ENCODE data around the gene SNAP47. TPM values are rescaled to one million over a fixed set of nuclear protein-coding genes. Genes with fewer than 3 reads are reported as not detected.

Gene SNAP47
- total RNA-seq, 1 experiment from 2014 or later, result 39.4 TPM

DNA sequence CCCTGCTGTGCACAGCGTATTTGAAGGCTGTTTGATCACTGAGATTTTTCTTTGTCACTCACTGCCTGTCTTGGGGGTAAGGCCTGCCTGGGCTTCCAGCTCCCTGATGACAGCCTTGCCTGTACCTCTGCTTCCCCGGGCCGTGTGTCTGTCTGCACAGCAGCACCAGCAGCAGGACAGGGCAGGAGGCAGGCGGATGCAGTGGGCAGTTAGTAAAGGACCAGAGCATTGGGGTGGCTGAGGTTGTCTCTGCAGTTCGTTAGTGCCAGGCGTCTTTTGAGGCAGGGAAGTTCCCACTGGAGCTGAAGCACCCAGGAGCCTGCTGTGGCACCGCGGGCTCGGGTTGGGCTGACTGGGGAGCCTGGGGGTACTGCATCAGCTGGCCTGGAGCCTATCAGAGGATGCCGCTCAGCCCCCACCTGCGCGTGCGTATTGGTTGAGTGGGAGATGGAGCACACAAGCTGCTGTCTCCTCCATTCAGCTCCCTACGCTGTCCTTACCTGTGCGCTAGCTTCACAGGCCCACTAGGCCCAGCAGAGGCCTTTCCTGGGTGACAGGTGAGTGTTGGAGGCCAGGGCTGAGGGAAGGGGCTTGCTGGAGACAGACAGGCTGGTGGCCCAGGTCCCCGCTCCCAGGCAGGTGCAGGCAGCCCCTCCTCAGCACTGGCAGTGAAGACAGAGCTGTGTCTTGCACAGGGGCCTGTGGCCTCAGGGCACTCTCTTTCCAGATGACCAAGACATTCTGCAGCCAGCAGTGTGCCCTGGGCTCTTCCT, 28.2 kb downstream of the SNAP47 start:
- BruUV-seq (replicated peaks), result no TSS peak
- TF ChIP-seq, protein P1, sequence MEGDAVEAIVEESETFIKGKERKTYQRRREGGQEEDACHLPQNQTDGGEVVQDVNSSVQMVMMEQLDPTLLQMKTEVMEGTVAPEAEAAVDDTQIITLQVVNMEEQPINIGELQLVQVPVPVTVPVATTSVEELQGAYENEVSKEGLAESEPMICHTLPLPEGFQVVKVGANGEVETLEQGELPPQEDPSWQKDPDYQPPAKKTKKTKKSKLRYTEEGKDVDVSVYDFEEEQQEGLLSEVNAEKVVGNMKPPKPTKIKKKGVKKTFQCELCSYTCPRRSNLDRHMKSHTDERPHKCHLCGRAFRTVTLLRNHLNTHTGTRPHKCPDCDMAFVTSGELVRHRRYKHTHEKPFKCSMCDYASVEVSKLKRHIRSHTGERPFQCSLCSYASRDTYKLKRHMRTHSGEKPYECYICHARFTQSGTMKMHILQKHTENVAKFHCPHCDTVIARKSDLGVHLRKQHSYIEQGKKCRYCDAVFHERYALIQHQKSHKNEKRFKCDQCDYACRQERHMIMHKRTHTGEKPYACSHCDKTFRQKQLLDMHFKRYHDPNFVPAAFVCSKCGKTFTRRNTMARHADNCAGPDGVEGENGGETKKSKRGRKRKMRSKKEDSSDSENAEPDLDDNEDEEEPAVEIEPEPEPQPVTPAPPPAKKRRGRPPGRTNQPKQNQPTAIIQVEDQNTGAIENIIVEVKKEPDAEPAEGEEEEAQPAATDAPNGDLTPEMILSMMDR (IDR thresholded peaks at IDR 0.05; ENCODE audit: unreplicated experiment), result no peak
- Mint-ChIP-seq H3K4me3 (ENCODE audit: low read depth, unreplicated experiment) (no peak overlapping the region), H3K27ac (ENCODE audit: unreplicated experiment) (no peak overlapping the region), H3K9me3 (ENCODE audit: low read depth, unreplicated experiment) (no peaks in the 10 kb centered on the region), H3K36me3 (ENCODE audit: insufficient read depth, unreplicated experiment) (peaks cover 10% of the 10 kb centered on the region), H3K27me3 (ENCODE audit: unreplicated experiment) (no peaks in the 10 kb centered on the region), H3K4me1 (ENCODE audit: low read depth, unreplicated experiment) (peaks cover 11% of the 10 kb centered on the region)
- CTCF ChIA-PET, result interaction anchor here (0.8 to 2.6 kb wide), 4 partner anchors 11 to 282 kb away, joined by 3 to 11 read pairs (median 4); no protein-coding TSS in a partner anchor
- intact Hi-C loops (cut with micrococcal nuclease; ENCODE audit: unreplicated experiment), result no loop called here
- no peak for DNase-seq

DNA sequence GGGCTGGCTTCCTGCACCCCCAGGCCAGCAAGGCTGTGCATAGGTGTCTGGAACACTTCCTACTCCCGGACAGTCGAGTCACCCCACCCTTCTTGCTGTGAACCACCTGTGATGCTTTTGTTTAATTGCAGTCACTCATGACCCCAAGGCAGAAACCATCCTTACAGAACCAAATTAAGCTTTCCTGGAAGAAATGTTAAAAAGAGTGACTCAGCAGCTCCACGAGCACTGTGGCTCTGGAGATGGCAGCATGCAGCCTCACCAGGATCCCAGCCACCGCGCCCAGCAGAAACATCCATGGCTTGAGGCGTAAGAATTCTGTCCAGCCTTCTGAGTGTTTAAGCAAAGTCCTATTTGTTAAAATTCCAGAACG, 28.8 kb downstream of the SNAP47 start:
- intact Hi-C loops (cut with micrococcal nuclease; ENCODE audit: unreplicated experiment), result no loop called here
- H3K4me3 Mint-ChIP-seq (ENCODE audit: low read depth, unreplicated experiment), result no peak overlapping the region
- CTCF ChIA-PET, result interaction anchor here (0.8 to 2.6 kb wide), 2 partner anchors 182 to 282 kb away, joined by 3 to 11 read pairs; no protein-coding TSS in a partner anchor
- H3K27ac Mint-ChIP-seq (ENCODE audit: unreplicated experiment), result no peak overlapping the region
- peaks cover 11% of the 10 kb centered on the region for H3K4me1 Mint-ChIP-seq (ENCODE audit: low read depth, unreplicated experiment)
- H3K9me3 Mint-ChIP-seq (ENCODE audit: low read depth, unreplicated experiment), result no peaks in the 10 kb centered on the region
- no peak for DNase-seq
- H3K27me3 Mint-ChIP-seq (ENCODE audit: unreplicated experiment), result no peaks in the 10 kb centered on the region
- H3K36me3 Mint-ChIP-seq (ENCODE audit: insufficient read depth, unreplicated experiment), result peaks cover 10% of the 10 kb centered on the region
- no TSS peak for BruUV-seq (replicated peaks)
- TF ChIP-seq, protein P1 (IDR thresholded peaks at IDR 0.05; ENCODE audit: unreplicated experiment), result no peak

DNA sequence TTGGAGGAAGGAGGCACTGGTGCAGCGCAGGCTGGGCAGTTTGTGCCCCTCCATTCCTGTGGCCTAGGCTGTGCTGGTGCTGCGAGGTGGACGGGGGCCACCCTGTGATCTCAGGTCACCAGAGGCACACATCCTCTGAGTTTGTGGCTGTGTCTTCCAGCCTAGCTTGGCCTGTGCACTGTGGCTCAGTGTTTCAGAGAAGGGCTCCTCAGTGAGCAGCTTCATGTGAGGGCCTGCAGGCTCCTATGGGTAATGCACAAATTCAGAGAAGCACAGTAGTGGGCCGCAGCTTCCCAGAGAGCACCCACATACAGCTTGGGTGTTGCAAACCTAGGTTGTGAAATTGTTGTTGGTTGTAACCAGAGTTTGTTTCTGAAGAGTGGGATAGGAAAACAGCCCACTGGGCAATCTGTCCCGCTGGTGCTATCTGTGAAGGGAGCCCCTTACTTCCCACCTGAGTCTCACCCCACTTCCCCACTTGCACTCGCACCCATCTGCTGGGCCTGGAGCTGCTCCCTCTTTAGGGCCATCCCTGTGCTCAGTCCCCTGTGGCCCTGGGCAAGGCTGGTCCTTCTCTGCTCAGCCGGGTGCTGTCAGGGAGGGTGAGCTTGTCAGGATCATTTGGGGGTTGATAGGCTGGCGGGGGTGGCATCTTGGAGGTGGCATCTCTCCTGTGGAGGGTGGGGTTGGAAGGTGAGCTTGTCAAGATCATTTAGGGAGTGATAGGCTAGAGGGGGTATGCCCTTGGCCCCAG, 30.2 kb downstream of the SNAP47 start:
- CTCF ChIA-PET, result interaction anchor here (0.6 kb wide), 1 partner anchor 30 kb away, joined by 3 read pairs; no protein-coding TSS in a partner anchor
- no peak overlapping the region for H3K27ac Mint-ChIP-seq (ENCODE audit: unreplicated experiment)
- H3K27me3 Mint-ChIP-seq (ENCODE audit: unreplicated experiment), result no peaks in the 10 kb centered on the region
- TF ChIP-seq, protein P1 (IDR thresholded peaks at IDR 0.05; ENCODE audit: unreplicated experiment), result no peak
- H3K9me3 Mint-ChIP-seq (ENCODE audit: low read depth, unreplicated experiment), result no peaks in the 10 kb centered on the region
- no peak for DNase-seq
- H3K4me3 Mint-ChIP-seq (ENCODE audit: low read depth, unreplicated experiment), result no peak overlapping the region
- BruUV-seq (replicated peaks), result no TSS peak
- H3K36me3 Mint-ChIP-seq (ENCODE audit: insufficient read depth, unreplicated experiment), result peaks cover 10% of the 10 kb centered on the region
- H3K4me1 Mint-ChIP-seq (ENCODE audit: low read depth, unreplicated experiment), result peaks cover 11% of the 10 kb centered on the region
- intact Hi-C loops (cut with micrococcal nuclease; ENCODE audit: unreplicated experiment), result no loop called here

DNA sequence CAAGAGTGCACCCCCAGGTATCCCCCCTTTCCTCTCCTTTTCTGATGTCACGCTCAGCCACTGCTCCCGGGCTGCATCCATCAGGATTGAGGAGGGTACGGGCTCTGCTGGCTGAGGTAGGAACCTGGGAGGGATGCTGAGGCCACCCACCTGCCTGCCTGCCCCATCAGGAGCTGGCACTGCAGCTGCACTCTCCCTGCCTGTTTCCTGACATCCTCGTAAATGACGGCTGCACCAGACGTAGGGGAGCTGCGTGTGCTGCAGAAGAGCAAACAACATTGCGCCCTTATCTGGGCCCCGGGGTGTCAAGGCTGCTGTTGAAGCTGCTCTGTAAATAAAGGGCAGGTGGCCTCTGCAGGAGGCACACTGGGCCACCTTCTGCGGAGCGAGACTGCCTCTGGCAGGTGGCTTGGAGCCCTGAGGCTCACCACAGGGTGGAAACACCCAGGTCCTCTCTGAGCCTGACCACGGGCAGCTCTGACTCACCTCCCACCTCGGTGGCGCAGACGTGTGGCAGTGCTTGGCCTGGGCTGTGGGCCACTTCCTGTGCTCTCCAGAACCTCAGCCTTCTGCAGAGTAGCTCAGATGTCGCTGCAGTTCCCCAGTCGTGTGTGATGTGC, 30.9 kb downstream of the SNAP47 start:
- DNase-seq, result no peak
- CTCF ChIA-PET, result interaction anchor here (0.6 kb wide), 1 partner anchor 29 kb away, joined by 3 read pairs; no protein-coding TSS in a partner anchor
- intact Hi-C loops (cut with micrococcal nuclease; ENCODE audit: unreplicated experiment), result no loop called here
- Mint-ChIP-seq H3K27me3 (ENCODE audit: unreplicated experiment) (no peaks in the 10 kb centered on the region), H3K4me3 (ENCODE audit: low read depth, unreplicated experiment) (no peak overlapping the region), H3K27ac (ENCODE audit: unreplicated experiment) (no peak overlapping the region), H3K9me3 (ENCODE audit: low read depth, unreplicated experiment) (no peaks in the 10 kb centered on the region), H3K36me3 (ENCODE audit: insufficient read depth, unreplicated experiment) (peaks cover 10% of the 10 kb centered on the region), H3K4me1 (ENCODE audit: low read depth, unreplicated experiment) (peaks cover 11% of the 10 kb centered on the region)
- BruUV-seq (replicated peaks), result no TSS peak
- TF ChIP-seq, protein P1 (IDR thresholded peaks at IDR 0.05; ENCODE audit: unreplicated experiment), result no peak

All from Calu3 (cell line).